K562 (cell line): ENCODE results near the gene DNAJB12. TPM values are rescaled to one million over a fixed set of nuclear protein-coding genes. Genes with fewer than 3 reads are reported as not detected.

Experiments used
- CCNT2 ChIP-seq: IDR thresholded peaks from 2 replicates; pipeline ENCODE4 v1.6.1; 2011; ENCODE audit warnings: borderline replicate concordance, low read depth, mild to moderate bottlenecking, moderate library complexity, mixed read lengths, low read length; ENCODE audit not compliant: insufficient read length; ENCODE audit errors: extremely low read depth
- DNMT1 ChIP-seq: fragments of 450-650 bp; IDR thresholded peaks from 2 replicates; pipeline ENCODE4 v1.6.1; 2016; ENCODE audit warnings: antibody characterized with exemption, mild to moderate bottlenecking
- HOMEZ ChIP-seq: fragments of 250-450 bp; sonication (Bioruptor Pico); IDR thresholded peaks from 2 replicates; pipeline ENCODE4 v1.4.0; 2020; ENCODE audit warnings: mild to moderate bottlenecking, moderate library complexity
- RAD21 ChIP-seq, 2 experiments: fragments of 250-450 bp in 1 of 2; fragments of 450-650 bp in 1 of 2; sonication (Bioruptor Pico) in 1 of 2; formaldehyde crosslinking in 1 of 2; IDR thresholded peaks in 1 of 2; conservative IDR thresholded peaks in 1 of 2; 2 replicates each; pipeline versions ENCODE4 v1.4.0 to v1.8.0; 2020 to 2022; ENCODE audit warnings: mild to moderate bottlenecking in 2 of 2, moderate library complexity in 1 of 2
- REST ChIP-seq, 2 experiments: fragments of 450-650 bp; formaldehyde crosslinking in 1 of 2; IDR thresholded peaks; 2 replicates each; pipeline versions ENCODE4 v1.4.0 to v1.6.1; 2014 to 2020; ENCODE audit warnings: mild to moderate bottlenecking in 2 of 2, borderline replicate concordance in 1 of 2, low read depth in 1 of 2
- TARDBP ChIP-seq: fragments of 450-650 bp; IDR thresholded peaks from 2 replicates; pipeline ENCODE4 v1.6.1; 2016
- ZBTB5 ChIP-seq: fragments of 450-650 bp; IDR thresholded peaks from 2 replicates; pipeline ENCODE4 v1.6.1; 2017; ENCODE audit warnings: antibody characterized with exemption
- ZEB2 ChIP-seq: fragments of 450-650 bp; IDR thresholded peaks from 2 replicates; pipeline ENCODE4 v1.6.1; 2016
- polyA plus RNA-seq, 8 experiments: library from polyadenylated mRNA; depleted of rRNA in 4 of 8; stranded (reverse) in 5 of 8; unstranded in 3 of 8; fragments of >200 nt; fragmentation: Nextera tagmentation in 2 of 8; fragmentation: Illumina TruSeq in 1 of 8; extraction: Ambion mirVana in 2 of 8; extraction: Trizol in 1 of 8; gene quantifications; 2 replicates each; pipeline versions ENCODE4 v1.2.1 to v1.2.3, GENCODE V29; 2011 to 2014; ENCODE audit warnings: inconsistent platforms in 1 of 8, missing spikeins in 1 of 8
- total RNA-seq, 7 experiments: library from RNA; depleted of rRNA in 6 of 7; stranded (reverse); fragments of >200 nt in 6 of 7; fragmentation: Illumina TruSeq in 2 of 7; extraction: Trizol in 2 of 7; gene quantifications; 2 replicates each; pipeline versions ENCODE4 v1.2.1 to v1.2.3, GENCODE V29; 2011 to 2021; ENCODE audit warnings: low replicate concordance in 1 of 7
- TF ChIP-seq, protein P1 (sequence below): fragments of 450-650 bp; formaldehyde crosslinking; IDR thresholded peaks from 2 replicates; pipeline ENCODE4 v1.4.0; 2022; ENCODE audit warnings: missing genetic modification characterization
- TF ChIP-seq, protein P2 (sequence below), 2 experiments: IDR thresholded peaks; 2 replicates each; pipeline ENCODE4 v1.6.1; 2011; ENCODE audit warnings: borderline replicate concordance in 1 of 2, control low read depth in 1 of 2, low read depth in 1 of 2, low read length in 1 of 2, mild to moderate bottlenecking in 1 of 2, mixed read lengths in 1 of 2, moderate library complexity in 1 of 2; ENCODE audit not compliant: insufficient read depth in 1 of 2, insufficient read length in 1 of 2, poor library complexity in 1 of 2, severe bottlenecking in 1 of 2; ENCODE audit errors: extremely low read depth in 1 of 2

Gene DNAJB12
- total and polyA plus RNA-seq, 9 of the 15 experiments (the other 6 are each of a cell fraction or from before 2014, with no cell fraction given), result 3.5 to 31.5 (median 20.3) TPM

- TF ChIP-seq REST (IDR thresholded peaks at IDR 0.05; ENCODE audit: borderline replicate concordance) (peak; percentile 90), REST (CRISPR knock-in tag; IDR thresholded peaks at IDR 0.05; ENCODE audit: low read depth) (no peak), RAD21 (CRISPR knock-in tag; conservative IDR thresholded peaks at IDR 0.05 in 1 of 2, IDR thresholded peaks at IDR 0.05 in 1 of 2) (peak; percentile 95 to 97), ZBTB5 (no peak), TARDBP (no peak; the same call in 1 of the 2 replicates), CCNT2 (no peak), DNMT1 (0 out of 2 replicates have a peak, but pooled peaks have one; percentile 55), HOMEZ (CRISPR knock-in tag) (no peak), ZEB2 (no peak)
- TF ChIP-seq, protein P1, sequence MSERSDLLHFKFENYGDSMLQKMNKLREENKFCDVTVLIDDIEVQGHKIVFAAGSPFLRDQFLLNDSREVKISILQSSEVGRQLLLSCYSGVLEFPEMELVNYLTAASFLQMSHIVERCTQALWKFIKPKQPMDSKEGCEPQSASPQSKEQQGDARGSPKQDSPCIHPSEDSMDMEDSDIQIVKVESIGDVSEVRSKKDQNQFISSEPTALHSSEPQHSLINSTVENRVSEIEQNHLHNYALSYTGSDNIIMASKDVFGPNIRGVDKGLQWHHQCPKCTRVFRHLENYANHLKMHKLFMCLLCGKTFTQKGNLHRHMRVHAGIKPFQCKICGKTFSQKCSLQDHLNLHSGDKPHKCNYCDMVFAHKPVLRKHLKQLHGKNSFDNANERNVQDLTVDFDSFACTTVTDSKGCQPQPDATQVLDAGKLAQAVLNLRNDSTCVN (CRISPR knock-in tag), result no peak
- TF ChIP-seq, protein P2, sequence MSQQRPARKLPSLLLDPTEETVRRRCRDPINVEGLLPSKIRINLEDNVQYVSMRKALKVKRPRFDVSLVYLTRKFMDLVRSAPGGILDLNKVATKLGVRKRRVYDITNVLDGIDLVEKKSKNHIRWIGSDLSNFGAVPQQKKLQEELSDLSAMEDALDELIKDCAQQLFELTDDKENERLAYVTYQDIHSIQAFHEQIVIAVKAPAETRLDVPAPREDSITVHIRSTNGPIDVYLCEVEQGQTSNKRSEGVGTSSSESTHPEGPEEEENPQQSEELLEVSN (IDR thresholded peaks at IDR 0.05; ENCODE audit: borderline replicate concordance in 1 of 2, extremely low read depth in 1 of 2, insufficient read depth in 1 of 2, insufficient read length in 1 of 2, low read depth in 1 of 2, low read length in 1 of 2, poor library complexity in 1 of 2, severe bottlenecking in 1 of 2), result no peak
Measured at GRCh38 chr10:72337039-72337629, 17.6 kb downstream of the DNAJB12 start (continued).
